Endothelial cell of umbilical vein (primary cell): ENCODE measurements around the gene ERG. TPM values are rescaled to one million over a fixed set of nuclear protein-coding genes. Genes with fewer than 3 reads are reported as not detected.

Experiments
- BruUV-seq: library from RNA; stranded (reverse); fragments of 400-500 nt; replicated peaks from 2 replicates; lab custom pipeline; 2021; lab: Mats Ljungman, UMichigan
- CTCF ChIA-PET: fragments of 300-600, 350-600 bp; sonication (Branson Sonifier 250); formaldehyde crosslinking; loops from one replicate; lab custom pipeline; 2021; ENCODE audit warnings: antibody characterized with exemption, inconsistent platforms; lab: Charles Lee
- POLR2A ChIA-PET: fragments of 300-600, 350-600 bp; sonication (Branson Sonifier 250); formaldehyde crosslinking; loops from one replicate; lab custom pipeline; 2021; ENCODE audit warnings: antibody characterized with exemption, inconsistent platforms; lab: Charles Lee
- DNase-seq: peaks from one replicate; pipeline ENCODE4 v3.0.0-alpha.2; 2011; ENCODE audit warnings: low read depth, low spot score
- FAIRE-seq: peaks from 2 replicates; lab custom pipeline; 2011; peaks lifted over from hg19 to GRCh38; lab: Jason Lieb, UNC
- H2AFZ ChIP-seq: 2 replicates; pipeline ENCODE4 v1.6.0; 2012; ENCODE audit warnings: low read depth, low read length, control low read depth, inconsistent platforms
- H3K27ac ChIP-seq: 2 replicates; pipeline ENCODE4 v1.5.1; 2011; ENCODE audit warnings: low read depth, mild to moderate bottlenecking, control low read depth, low read length, moderate library complexity; ENCODE audit not compliant: insufficient read depth
- H3K27me3 ChIP-seq, 2 experiments: 2 replicates each; pipeline versions ENCODE4 v1.6.0 to v1.6.1; 2011; ENCODE audit warnings: low read length in 2 of 2, mixed read lengths in 1 of 2; ENCODE audit not compliant: control insufficient read depth in 2 of 2, insufficient read depth in 2 of 2
- H3K36me3 ChIP-seq, 2 experiments: 2 replicates in 1 of 2; 3 replicates in 1 of 2; pipeline ENCODE4 v1.5.1; 2011; ENCODE audit warnings: low read length in 2 of 2, mild to moderate bottlenecking in 1 of 2, moderate library complexity in 1 of 2; ENCODE audit not compliant: control insufficient read depth in 2 of 2, insufficient read depth in 2 of 2; ENCODE audit errors: extremely low read depth in 1 of 2
- H3K4me1 ChIP-seq: 3 replicates; pipeline ENCODE4 v1.5.1; 2011; ENCODE audit warnings: mild to moderate bottlenecking, low read length; ENCODE audit not compliant: control insufficient read depth, insufficient read depth; ENCODE audit errors: extremely low read depth
- H3K4me2 ChIP-seq: 2 replicates; pipeline ENCODE4 v1.6.1; 2011; ENCODE audit warnings: low read length, control low read depth, mixed read lengths; ENCODE audit not compliant: insufficient read depth
- H3K4me3 ChIP-seq, 3 experiments: fragments of 200-600 bp in 1 of 3; sonication (generic), shearing (Covaris generic) in 1 of 3; replicated peaks in 1 of 3; 2 replicates each; pipeline ENCODE4 v1.5.1; 2011 to 2016; ENCODE audit warnings: control low read depth in 3 of 3, low read length in 3 of 3, mild to moderate bottlenecking in 2 of 3, inconsistent platforms in 1 of 3, low read depth in 1 of 3, moderate library complexity in 1 of 3; ENCODE audit not compliant: insufficient read depth in 1 of 3
- H3K79me2 ChIP-seq: 2 replicates; pipeline ENCODE4 v1.6.0; 2012; ENCODE audit warnings: low read length, inconsistent platforms; ENCODE audit not compliant: control insufficient read depth, insufficient read depth
- H3K9ac ChIP-seq: replicated peaks from 2 replicates; pipeline ENCODE3; 2011; ENCODE audit warnings: low read length, control low read depth; ENCODE audit not compliant: insufficient read depth; ENCODE audit errors: extremely low read depth
- H3K9me1 ChIP-seq: replicated peaks from 3 replicates; pipeline ENCODE4 v1.6.0; 2011; ENCODE audit warnings: mild to moderate bottlenecking, low read length; ENCODE audit not compliant: control insufficient read depth, insufficient read depth; ENCODE audit errors: extremely low read depth
- H3K9me3 ChIP-seq: replicated peaks from 2 replicates; pipeline ENCODE4 v1.5.1; 2012; ENCODE audit warnings: low read length, inconsistent platforms; ENCODE audit not compliant: control insufficient read depth, insufficient read depth
- H4K20me1 ChIP-seq: replicated peaks from 2 replicates; pipeline ENCODE3; 2011; ENCODE audit warnings: mild to moderate bottlenecking, low read length; ENCODE audit not compliant: control insufficient read depth, insufficient read depth; ENCODE audit errors: extremely low read depth
- CTCF ChIP-seq, 2 donors: IDR thresholded peaks; 1 replicate in 1 of 2; 2 replicates in 1 of 2; pipeline ENCODE4 v1.5.1; 2011; ENCODE audit warnings: low read length in 2 of 2, mild to moderate bottlenecking in 2 of 2, moderate library complexity in 2 of 2, control low read depth in 1 of 2, inconsistent platforms in 1 of 2, low read depth in 1 of 2; ENCODE audit not compliant: insufficient read depth in 1 of 2; ENCODE audit errors: extremely low read depth in 1 of 2
- EZH2 ChIP-seq: IDR thresholded peaks from 2 replicates; pipeline ENCODE4 v1.6.1; 2012; ENCODE audit warnings: borderline replicate concordance, low read depth, mild to moderate bottlenecking, moderate library complexity, low read length, inconsistent platforms; ENCODE audit not compliant: severe bottlenecking
- FOS ChIP-seq: IDR thresholded peaks from 2 replicates; pipeline ENCODE4 v1.6.1; 2011; ENCODE audit warnings: mild to moderate bottlenecking, low read length, moderate library complexity, borderline replicate concordance; ENCODE audit not compliant: insufficient read depth
- JUN ChIP-seq: IDR thresholded peaks from 2 replicates; pipeline ENCODE4 v1.6.1; 2011; ENCODE audit warnings: borderline replicate concordance, low read depth; ENCODE audit not compliant: insufficient read length, insufficient read depth
- MAX ChIP-seq: IDR thresholded peaks from 2 replicates; pipeline ENCODE4 v1.6.1; 2011; ENCODE audit not compliant: insufficient read depth, insufficient read length
- POLR2A ChIP-seq: IDR thresholded peaks from 2 replicates; pipeline ENCODE4 v1.6.1; 2012; ENCODE audit warnings: low read depth, mild to moderate bottlenecking, control low read depth, low read length
- dilution Hi-C: fragments of 300-500 bp; cut with MboI; formaldehyde crosslinking; loops from one replicate; pipeline ENCODE4 v1.15.0; 2019; ENCODE audit warnings: low sequenced_read_pairs; ENCODE audit not compliant: extremely low pct_ligation_motif_present
- intact Hi-C: fragments of 100-400 bp; cut with micrococcal nuclease; formaldehyde crosslinking; loops from one replicate; pipeline ENCODE4 v1.10.0; 2022
- polyA plus RNA-seq, 4 experiments: library from polyadenylated mRNA; depleted of rRNA in 3 of 4; stranded (reverse) in 3 of 4; unstranded in 1 of 4; fragments of >200 nt; gene quantifications; 2 replicates each; pipeline versions ENCODE4 v1.2.1 to v1.2.3, GENCODE V29; 2011 to 2012; ENCODE audit warnings: missing spikeins in 1 of 4
- total RNA-seq: library from RNA; stranded (reverse); gene quantifications from 2 replicates; pipeline ENCODE4 v1.2.3, GENCODE V29; 2021

Gene ERG
- total and polyA plus RNA-seq, 2 donors (not counting 3 experiments of a cell fraction or from before 2014, with no cell fraction given): 173 to 210 TPM

GRCh38 chr21:38349977-38350376 is 148.3 kb downstream of the ERG start:
- no peak overlapping the region for H3K4me2 ChIP-seq
- dilution Hi-C loops (loop anchor here (10.0 kb wide), 1 partner anchor 185 kb away; no protein-coding TSS in a partner anchor), intact Hi-C loops (loop anchor here (10.0 kb wide), 1 partner anchor 435 kb away; the partner anchor contains the start of gene KCNJ6)
- CTCF ChIA-PET: interaction anchor here (1.0 to 9.7 kb wide), 7 partner anchors 12 to 638 kb away, joined by 3 to 740 read pairs (median 4); no protein-coding TSS in a partner anchor
- no peak overlapping the region for H3K9ac ChIP-seq
- no peaks in the 10 kb centered on the region for H3K27me3 ChIP-seq
- no peak overlapping the region for H3K4me3 ChIP-seq
- H4K20me1 ChIP-seq: no peaks in the 10 kb centered on the region
- no peaks in the 10 kb centered on the region for H3K79me2 ChIP-seq
- H3K9me1 ChIP-seq: no peaks in the 10 kb centered on the region
- POLR2A ChIA-PET: no interaction called here
- BruUV-seq: no TSS peak
- H3K27ac ChIP-seq: no peak overlapping the region
- no peak overlapping the region for H2AFZ ChIP-seq
- no peak for DNase-seq
- H3K9me3 ChIP-seq: no peaks in the 10 kb centered on the region
- H3K36me3 ChIP-seq: no peaks in the 10 kb centered on the region
- no peak for FAIRE-seq
- H3K4me1 ChIP-seq: peaks cover 14% of the 10 kb centered on the region
- no peak for TF ChIP-seq CTCF (IDR thresholded peaks at IDR 0.05; ENCODE audit: extremely low read depth in 1 of 2, insufficient read depth in 1 of 2, low read depth in 1 of 2, low read length in 2 of 2)
- no peak for TF ChIP-seq JUN
- TF ChIP-seq FOS: no peak
- no peak for TF ChIP-seq MAX
- no peak for TF ChIP-seq EZH2
- TF ChIP-seq POLR2A: no peak
